Right ventricle myocardium superior (tissue), 1 donor: ENCODE data around the gene FGFR4. TPM values are rescaled to one million over a fixed set of nuclear protein-coding genes. Genes with fewer than 3 reads are reported as not detected.
A peak's percentile ranks its signal among the peaks of the same experiment; 100 is the strongest.
"Not testable (repeated sequence)": the region's sequence is repeated elsewhere in the genome, so short reads cannot be mapped to it uniquely, and the experiment has no call there.

ENCODE experiments used
- ATAC-seq: fragments of 200-7000 bp; cut with Tn5 transposase; one replicate; pipeline ENCODE4 v1.9.1; 2020; ENCODE audit warnings: mild to moderate bottlenecking; ENCODE audit not compliant: poor library complexity
- DNase-seq: peaks from one replicate; pipeline ENCODE4 v3.0.0-alpha.2; 2020
- intact Hi-C: fragments of 100-400 bp; cut with DNase I; formaldehyde crosslinking; loops from one replicate; pipeline ENCODE4 v1.11.2; 2022
- long read RNA-seq: library from polyadenylated mRNA; unstranded; transcript quantifications from one replicate; pipeline ENCODE4 v2.0.0, GENCODE V29; 2021
- total RNA-seq: library from RNA; stranded (reverse); fragmentation: NEBNext Ultra II Directional; extraction: Animal tissue kit (Norgen Biotek cat#: 25700); gene quantifications from one replicate; pipeline ENCODE4 v1.2.1, GENCODE V29; 2021
- donor health status: DM: no; HTN: yes; CAD: no; lungs with severe emphysema.

The FGFR4 gene
- total RNA-seq, result 2.3 TPM
- long read RNA-seq, transcript FGFR4-207 (18 exons, 2,638 nt), result major isoform, 5 of 12 reads
- long read RNA-seq, partial matches to known transcripts, result 5 of 12 reads
- long read RNA-seq, other reads (novel, unspliced or antisense), result 1 of 12 reads

GRCh38 chr5:177086654-177087397 lies at the start of gene FGFR4:
Gene FGFR4, plus strand, starts transcription at chr5:177086915. Its CDS starts 2,688 bp downstream, at chr5:177089603.
- DNase-seq (peak; percentile 61), ATAC-seq (peak; percentile 61)

GRCh38 chr5:177036921-177037320 lies 49.8 kb upstream of the FGFR4 start:
- DNase-seq (no peak), ATAC-seq (no peak)
- intact Hi-C loops, result no loop called here

More at GRCh38 chr5:177086654-177087397, at the start of gene FGFR4:
- intact Hi-C loops, result no loop called here

GRCh38 chr5:177040814-177041420 lies 45.8 kb upstream of the FGFR4 start:
- DNase-seq, result no peak
- ATAC-seq, result no peak
- intact Hi-C loops, result no loop called here

DNA sequence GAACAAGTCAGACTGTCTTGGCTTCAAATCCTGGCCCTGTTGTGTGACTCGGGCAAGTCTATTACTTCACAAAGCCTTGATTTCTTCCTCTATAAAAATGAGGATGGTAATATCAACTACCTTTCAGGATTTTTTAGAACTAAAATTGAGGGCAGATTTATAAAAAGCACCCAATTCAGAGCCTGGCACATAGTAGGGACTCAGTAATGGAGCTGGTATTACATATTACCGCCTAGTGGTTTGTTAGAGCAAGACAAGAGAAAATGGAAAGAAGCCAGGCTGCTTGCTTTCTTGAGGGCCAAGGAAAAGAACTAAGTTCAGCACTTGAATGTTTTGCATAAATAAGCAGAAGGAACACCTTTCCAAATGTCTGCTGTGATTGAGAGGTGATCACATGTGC lies 44.8 kb upstream of the FGFR4 start:
- no peak for ATAC-seq
- intact Hi-C loops, result no loop called here
- DNase-seq, result no peak

DNA sequence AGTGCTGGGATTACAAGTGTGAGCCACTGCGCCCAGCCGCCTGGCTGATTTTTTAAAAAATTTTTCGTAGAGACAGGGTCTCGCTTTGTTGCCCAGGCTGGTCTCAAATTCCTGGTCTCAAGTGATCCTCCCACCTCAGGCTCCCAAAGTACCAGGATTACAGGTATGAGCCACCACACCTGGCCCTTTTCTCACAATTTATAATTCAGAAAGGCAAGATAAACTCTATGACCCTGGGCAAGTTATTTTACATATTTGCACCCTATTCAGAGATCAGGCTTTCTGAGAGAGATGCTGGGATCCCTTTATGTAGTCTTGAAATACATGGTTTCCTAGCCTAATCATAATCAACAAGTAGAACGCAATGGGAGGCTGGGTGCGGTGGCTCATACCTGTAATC lies 43.6 kb upstream of the FGFR4 start:
- intact Hi-C loops, result no loop called here
- DNase-seq (no peak), ATAC-seq (no peak)

GRCh38 chr5:177043958-177044357 lies 42.8 kb upstream of the FGFR4 start:
- intact Hi-C loops, result no loop called here
- no peak for ATAC-seq

GRCh38 chr5:177044641-177045040 lies 42.1 kb upstream of the FGFR4 start:
- intact Hi-C loops, result no loop called here

More at GRCh38 chr5:177043958-177044357, 42.8 kb upstream of the FGFR4 start:
- DNase-seq, result no peak

DNA sequence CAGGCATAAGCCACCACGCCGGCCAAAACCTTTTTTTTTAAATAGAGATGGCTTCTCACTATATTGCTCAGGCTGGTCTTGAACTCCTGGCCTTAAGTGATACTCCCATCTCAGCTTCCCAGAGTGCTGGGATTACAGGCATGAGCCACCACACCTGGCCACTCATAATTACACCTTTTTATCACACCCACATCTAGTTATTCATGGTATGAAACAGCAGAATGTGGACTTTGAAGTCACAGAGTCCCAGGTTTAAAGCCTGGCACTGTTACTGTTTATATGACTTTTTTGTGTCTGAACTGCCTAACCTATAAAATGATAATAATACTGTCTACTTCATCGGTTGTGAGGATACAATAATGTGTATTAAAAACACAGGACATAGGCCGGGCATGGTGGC lies 41.1 kb upstream of the FGFR4 start:
- intact Hi-C loops, result no loop called here
- ATAC-seq, result no peak
- no peak for DNase-seq

More at GRCh38 chr5:177044641-177045040, 42.1 kb upstream of the FGFR4 start:
- no peak for DNase-seq
- ATAC-seq, result no peak

DNA sequence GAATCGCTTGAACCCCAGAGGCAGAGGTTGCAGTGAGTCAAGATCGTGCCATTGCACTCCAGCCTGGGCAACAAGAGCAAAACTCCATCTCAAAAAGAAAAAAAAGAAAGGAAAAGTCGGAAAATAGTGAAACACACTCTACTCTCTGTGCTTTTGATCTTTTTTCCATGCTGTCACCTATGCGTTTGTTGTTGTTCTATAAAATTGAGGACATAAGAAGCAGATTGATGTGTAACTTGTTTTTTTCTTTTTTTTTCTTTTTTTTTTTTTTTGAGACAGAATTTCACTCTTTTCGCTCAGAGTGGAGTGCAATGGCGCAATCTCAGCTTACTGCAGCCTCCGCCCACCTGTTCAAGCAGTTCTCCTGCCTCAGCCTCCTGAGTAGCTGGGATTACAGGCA lies 38.2 kb upstream of the FGFR4 start:
- ATAC-seq, intact Hi-C loops: not testable (repeated sequence)

DNA sequence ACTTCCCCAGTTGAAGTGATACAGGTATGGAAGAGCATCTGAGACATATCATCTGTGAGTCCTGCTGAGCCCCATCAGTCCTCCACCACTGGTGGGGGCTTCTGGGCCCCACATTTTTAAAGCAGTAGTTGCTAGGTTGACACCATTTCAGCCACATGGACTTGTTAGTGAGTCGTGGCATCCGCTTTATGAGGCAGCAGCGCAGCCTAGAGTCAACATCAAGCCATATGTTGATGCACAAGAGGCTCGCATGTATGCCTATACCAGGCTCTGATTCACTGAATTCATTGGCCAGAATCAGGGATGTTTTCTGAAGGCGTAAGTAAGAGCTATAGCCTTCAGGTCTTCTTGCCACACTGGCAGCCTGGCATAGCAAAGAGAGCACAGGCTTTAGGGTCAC lies 37.4 kb upstream of the FGFR4 start:
- no peak for ATAC-seq
- DNase-seq, result no peak
- intact Hi-C loops, result no loop called here

More for the DNA sequence above, 38.2 kb upstream of the FGFR4 start:
- DNase-seq, result not testable (repeated sequence)

DNA sequence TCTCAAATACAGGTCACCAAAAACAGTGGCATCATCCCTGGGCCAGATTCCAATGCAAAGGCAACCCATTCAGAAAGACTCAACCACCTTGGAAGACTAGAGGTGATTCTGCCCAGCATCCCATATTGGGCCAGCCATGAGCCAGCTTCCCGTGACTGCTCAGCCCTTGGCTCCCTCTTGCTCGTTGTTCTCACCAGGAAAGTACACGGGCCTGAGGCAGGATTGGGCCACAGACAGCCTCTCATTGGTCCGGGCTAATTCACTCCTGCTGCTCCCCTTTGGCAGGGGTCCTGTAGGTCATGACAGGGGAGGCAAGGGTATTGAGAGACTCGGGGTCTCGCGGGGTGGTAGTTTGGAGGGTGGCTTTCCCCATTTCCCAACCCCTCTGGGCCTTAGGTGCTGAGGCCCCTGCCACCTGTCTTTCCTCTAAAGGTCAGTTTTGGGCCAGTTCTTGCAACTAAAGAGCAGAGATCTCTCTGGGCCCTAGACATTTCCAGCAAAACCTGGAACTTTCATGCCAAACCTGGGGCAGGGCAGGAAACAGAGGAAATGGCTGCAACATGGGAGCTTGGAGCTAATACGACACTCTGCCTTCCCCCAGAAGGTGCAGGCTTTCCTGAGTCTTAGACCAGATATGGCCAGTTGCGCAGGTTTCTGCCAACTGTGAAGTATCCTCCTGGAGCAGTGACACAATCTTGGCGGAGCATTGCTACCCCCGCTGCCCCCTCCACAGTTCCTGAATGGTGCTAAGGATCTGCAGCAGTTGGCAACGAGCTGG lies 22.0 kb upstream of the FGFR4 start:
- DNase-seq, result no peak
- ATAC-seq, result no peak
- intact Hi-C loops, result no loop called here

DNA sequence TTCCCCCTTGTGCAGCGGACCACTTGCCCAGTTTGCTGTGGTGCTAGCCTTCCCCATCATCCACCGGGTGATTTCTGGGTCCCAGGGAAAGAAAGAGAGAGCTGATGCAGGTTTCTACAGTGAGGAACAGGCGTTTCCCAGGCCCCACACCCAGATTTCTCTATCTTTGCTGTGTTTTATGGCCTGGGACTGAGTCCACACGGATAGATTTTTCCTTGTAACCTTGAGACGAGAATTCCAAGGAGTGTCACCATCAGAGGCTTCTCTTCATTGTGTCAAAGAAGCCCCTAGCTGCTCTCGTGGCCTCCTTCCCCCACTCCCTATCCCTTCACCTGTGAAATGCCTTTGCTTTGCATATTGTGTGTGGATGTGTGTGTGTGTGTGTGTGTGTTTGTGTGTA lies 21.2 kb upstream of the FGFR4 start:
- DNase-seq, result no peak
- intact Hi-C loops, result no loop called here
- no peak for ATAC-seq

DNA sequence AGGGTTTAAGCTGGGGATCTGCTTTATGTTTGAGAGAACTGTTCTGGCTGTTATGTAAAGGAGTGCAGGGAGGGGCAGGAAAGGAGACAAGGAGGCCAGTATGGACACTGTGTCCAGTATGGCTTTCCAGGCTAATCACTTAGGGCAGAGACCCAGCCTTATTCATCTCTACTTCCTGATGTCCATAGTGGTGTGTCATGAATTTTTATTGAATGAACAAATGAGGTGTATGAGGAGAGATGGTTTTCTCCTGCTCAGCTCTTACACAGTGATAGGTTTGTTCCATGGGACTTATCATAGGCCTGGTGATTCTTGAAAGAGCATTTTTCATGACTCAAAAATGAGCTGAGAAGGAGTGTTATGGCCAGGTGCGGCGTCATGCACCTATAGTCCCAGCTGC lies 20.5 kb upstream of the FGFR4 start:
- intact Hi-C loops, result no loop called here
- DNase-seq (no peak), ATAC-seq (no peak)

DNA sequence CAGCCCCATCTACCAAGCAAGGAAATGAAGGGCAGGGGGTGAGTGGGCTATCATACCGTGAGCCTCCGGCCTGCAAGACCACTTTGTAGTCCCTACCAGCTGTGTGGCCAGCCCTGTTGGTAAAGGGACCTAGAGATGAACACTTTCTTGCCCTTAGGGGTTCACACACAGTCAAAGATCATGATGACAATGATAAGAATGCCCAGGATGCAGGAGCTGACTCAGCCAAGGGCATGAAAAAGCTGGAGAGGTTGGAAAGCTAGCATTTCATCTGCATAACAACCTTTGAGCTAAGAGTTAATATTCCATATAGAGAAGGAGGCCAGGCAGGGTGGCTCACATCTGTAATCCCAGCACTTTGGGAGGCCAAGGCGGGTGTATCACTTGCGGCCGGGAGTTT lies 19.2 kb upstream of the FGFR4 start:
- intact Hi-C loops, result no loop called here
- no peak for DNase-seq
- no peak for ATAC-seq

DNA sequence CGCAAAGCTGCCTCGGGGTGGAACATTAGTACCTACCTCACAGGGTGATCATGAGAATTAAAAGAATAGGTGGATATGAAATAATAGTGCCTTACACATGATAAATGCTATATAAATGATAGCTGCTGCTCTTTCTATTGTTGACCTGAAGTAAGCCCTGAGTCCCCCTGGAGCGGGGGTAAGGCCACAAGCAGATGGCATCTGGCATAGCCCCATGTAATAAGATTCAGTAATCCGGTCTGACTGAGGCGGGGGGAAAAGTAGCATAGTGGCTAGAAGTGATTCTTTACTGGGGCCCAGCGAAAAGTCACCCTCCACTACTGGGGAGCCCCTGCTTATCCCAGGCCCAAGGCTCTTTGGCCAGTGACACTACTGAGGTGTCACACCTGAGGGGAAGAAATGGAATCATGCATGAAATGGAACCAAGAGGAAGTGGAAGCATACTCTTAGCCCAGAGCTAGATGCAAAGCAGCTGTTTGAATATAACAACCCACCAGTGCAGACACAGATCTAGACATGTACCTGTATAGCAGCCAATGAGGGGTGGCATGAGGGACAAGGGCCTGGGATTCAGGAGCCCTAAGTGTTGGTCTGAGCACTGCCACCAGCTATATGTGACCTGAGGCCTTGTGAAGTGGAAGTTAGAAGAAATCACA lies 16.1 kb upstream of the FGFR4 start:
- DNase-seq (no peak), ATAC-seq (no peak)
- intact Hi-C loops, result no loop called here

GRCh38 chr5:177071666-177072385 lies 14.9 kb upstream of the FGFR4 start:
- DNase-seq (no peak), ATAC-seq (peak; percentile 88)
- intact Hi-C loops, result loop anchor here (2.0 kb wide), 1 partner anchor 39 kb away; no protein-coding TSS in a partner anchor

- ATAC-seq, result no peak
- intact Hi-C loops, result no loop called here
- DNase-seq, result no peak
These were observed 9.4 kb upstream of the FGFR4 start for GRCh38 chr5:177077335-177077734.

DNA sequence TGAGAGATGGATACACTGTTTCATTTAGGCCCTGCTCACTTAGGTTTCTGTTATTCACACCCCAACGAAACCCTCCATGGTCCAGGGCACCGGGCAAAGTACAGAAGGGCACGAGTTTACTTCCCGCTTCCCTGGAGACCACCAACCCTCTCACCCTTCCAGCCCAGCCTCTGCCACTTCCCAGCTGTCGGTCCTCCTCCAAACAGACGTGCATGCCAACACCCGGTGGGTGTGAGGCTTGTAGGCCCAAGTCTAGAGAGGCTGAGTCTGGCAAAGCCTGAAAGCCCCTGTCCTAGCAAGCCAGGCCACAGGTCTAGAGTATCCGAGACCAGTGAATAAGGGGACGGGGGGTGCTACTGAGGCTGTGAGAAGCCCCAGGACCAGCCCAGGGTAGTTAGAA lies 7.1 kb upstream of the FGFR4 start:
- intact Hi-C loops, result no loop called here
- ATAC-seq (no peak), DNase-seq (no peak)
